ENCODE results near the gene KIF3B. TPM values are rescaled to one million over a fixed set of nuclear protein-coding genes. Genes with fewer than 3 reads are reported as not detected.
"Not testable (repeated sequence)": the region's sequence is repeated elsewhere in the genome, so short reads cannot be mapped to it uniquely, and the experiment has no call there.

KIF3B gene
- total RNA-seq, 2 donors from 2014 or later = 20.7 to 30.7 TPM

- ATAC-seq (ENCODE audit: insufficient number of reproducible peaks, low FRiP score, low read depth) = no peak
- H3K27ac ChIP-seq = no peak overlapping the region
- peaks cover 4 to 27% of the 10 kb centered on the region in 2 donors for H3K4me1 ChIP-seq (ENCODE audit: control insufficient read depth in 1 of 2, low read depth in 2 of 2)
- TF ChIP-seq CTCF (IDR thresholded peaks at IDR 0.05) = no peak
- H3K36me3 ChIP-seq = no peaks in the 10 kb centered on the region
- H3K9me3 ChIP-seq = no peaks in the 10 kb centered on the region
- no peaks in the 10 kb centered on the region for H3K27me3 ChIP-seq (replicated peaks; ENCODE audit: insufficient read depth)
- DNase-seq (ENCODE audit: low spot score) = no peak
- H3K4me3 ChIP-seq = no peak overlapping the region
Measured at GRCh38 chr20:32282461-32282860, 5.0 kb downstream of the KIF3B start.

DNA sequence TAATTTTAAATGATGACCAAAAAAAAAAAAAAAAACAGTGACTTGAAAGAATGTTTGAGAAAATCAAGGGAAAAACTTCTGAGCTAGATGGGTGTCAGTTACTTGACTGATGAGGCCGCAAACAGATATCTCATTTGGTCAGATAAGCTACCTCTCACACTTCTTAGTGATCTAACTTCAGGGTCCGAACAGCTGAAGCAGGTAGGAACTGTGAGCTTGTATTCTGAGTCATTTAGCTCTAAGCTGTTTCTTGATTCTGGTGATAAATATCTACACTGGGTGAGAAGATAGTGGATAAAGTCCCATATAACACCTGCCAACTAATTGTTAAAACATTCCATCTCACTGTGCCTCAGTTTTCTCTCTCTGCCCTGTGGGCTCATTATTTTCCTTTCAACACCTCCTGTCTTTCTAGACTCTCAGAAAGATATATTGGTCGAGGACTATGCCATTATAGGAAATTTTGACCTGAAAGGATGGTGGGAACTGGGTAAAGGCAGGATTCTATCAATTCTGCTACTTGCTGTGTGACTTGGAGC is 7.7 kb downstream of the KIF3B start:
- Histone ChIP-seq H3K4me1 (ENCODE audit: control insufficient read depth in 1 of 2, low read depth in 2 of 2) (peaks cover 4 to 18% of the 10 kb centered on the region in 2 donors), H3K4me3 (no peak overlapping the region), H3K27me3 (replicated peaks; ENCODE audit: insufficient read depth) (no peaks in the 10 kb centered on the region), H3K27ac (no peak overlapping the region), H3K9me3 (no peaks in the 10 kb centered on the region), H3K36me3 (no peaks in the 10 kb centered on the region)
- no peak for TF ChIP-seq CTCF (IDR thresholded peaks at IDR 0.05)
- DNase-seq (ENCODE audit: low spot score) (no peak), ATAC-seq (ENCODE audit: insufficient number of reproducible peaks, low FRiP score, low read depth) (no peak)

DNA sequence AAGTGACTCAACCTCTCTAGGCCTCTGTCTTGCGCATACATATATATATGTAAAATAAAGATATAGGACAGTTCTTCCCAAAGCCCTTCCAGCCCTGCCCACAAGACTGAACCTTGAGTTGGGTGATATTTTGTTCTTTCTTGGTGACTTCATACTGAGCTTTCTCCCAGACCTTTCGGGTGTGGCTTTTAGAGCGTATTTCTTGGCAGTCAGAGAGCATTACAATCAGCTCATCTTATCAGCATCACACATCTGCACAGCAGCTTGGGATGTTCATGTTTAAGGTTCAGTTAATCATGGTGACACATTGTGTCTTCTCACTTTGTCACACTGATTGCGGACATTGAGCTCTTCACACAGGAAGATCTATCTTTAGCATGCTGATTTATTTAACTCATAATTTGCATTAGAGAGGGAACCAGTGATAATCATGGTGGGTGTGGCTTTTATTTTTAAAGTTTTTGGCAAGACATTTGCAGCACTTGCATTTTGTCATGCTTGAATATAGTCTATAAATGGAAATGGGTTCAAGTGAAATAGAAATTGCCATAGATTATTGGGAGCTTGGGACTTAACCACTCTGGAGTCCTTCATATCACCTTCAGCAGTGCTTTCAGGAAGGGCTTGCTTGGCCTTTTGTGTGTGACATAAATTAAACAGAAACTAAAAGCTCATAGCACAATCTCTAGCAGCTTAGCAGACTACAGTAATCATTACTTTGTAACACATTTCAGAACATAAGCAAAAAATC is 8.3 kb downstream of the KIF3B start:
- Histone ChIP-seq H3K4me3 (no peak overlapping the region), H3K27me3 (replicated peaks; ENCODE audit: insufficient read depth) (no peaks in the 10 kb centered on the region), H3K36me3 (no peaks in the 10 kb centered on the region), H3K27ac (no peak overlapping the region), H3K4me1 (ENCODE audit: control insufficient read depth in 1 of 2, low read depth in 2 of 2) (peaks cover 4 to 18% of the 10 kb centered on the region in 2 donors), H3K9me3 (no peaks in the 10 kb centered on the region)
- ATAC-seq (ENCODE audit: insufficient number of reproducible peaks, low FRiP score, low read depth) = no peak
- no peak for TF ChIP-seq CTCF (IDR thresholded peaks at IDR 0.05)
- no peak for DNase-seq (ENCODE audit: low spot score)

DNA sequence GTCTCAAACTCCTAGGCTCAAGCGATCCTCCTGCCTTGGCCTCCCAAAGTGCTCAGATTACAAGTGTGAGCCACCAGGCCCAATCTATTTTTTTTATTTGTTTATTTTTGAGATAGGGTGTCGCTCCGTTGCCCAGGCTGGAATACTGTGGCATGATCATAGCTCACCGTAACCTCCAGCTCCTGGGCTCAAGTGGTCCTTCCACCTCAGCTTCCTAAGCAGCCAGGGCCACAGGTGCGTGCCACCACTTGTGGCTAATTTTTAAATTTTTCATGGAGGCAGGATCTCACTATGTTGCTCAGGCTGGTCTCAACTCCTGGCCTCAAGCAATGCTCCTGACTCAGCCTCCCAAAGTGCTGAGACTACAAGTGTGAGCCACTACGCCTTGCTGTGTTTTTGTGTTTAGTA is 9.8 kb downstream of the KIF3B start:
- H3K4me1 ChIP-seq (ENCODE audit: control insufficient read depth in 1 of 2, low read depth in 2 of 2) = peaks cover 4 to 13% of the 10 kb centered on the region in 2 donors
- H3K27me3 ChIP-seq (replicated peaks; ENCODE audit: insufficient read depth) = no peaks in the 10 kb centered on the region
- DNase-seq (ENCODE audit: low spot score) = no peak
- H3K9me3 ChIP-seq = no peaks in the 10 kb centered on the region
- H3K27ac ChIP-seq = no peak overlapping the region
- H3K36me3 ChIP-seq = no peaks in the 10 kb centered on the region
- no peak for ATAC-seq (ENCODE audit: insufficient number of reproducible peaks, low FRiP score, low read depth)
- no peak for TF ChIP-seq CTCF (IDR thresholded peaks at IDR 0.05)
- H3K4me3 ChIP-seq = no peak overlapping the region

DNA sequence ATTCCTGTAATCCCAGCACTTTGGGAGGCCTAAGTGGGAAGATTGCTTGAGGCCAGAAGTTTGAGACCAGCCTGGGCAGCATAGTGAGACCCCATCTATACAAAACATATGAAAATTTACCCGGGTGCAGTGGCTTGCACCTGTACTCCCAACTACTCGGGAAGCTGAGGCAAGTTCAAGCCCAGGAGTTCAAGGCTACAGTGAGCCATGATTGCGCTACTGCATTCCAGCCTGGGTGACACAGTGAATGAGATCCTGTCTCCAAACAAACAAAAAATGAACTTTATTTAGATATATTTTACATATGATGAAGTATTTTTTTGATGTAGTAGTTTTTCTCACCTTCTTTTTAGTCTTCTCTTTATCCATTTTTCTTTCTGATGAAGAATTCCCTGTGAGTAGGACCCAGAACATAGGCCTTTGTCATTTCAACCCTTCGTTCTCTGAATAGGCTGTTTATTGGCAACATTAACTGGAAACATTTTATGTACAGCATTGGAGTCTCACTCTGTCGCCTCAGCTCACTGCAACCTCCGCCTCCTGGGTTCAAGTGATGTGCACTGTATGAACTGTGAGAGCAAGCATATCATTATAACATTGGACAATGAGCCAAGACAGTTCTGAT is 10.9 kb downstream of the KIF3B start:
- DNase-seq (ENCODE audit: low spot score) (no peak), ATAC-seq (ENCODE audit: insufficient number of reproducible peaks, low FRiP score, low read depth) (no peak)
- TF ChIP-seq CTCF (IDR thresholded peaks at IDR 0.05) = no peak
- no peaks in the 10 kb centered on the region for H3K9me3 ChIP-seq
- no peak overlapping the region for H3K4me3 ChIP-seq
- H3K36me3 ChIP-seq = no peaks in the 10 kb centered on the region
- H3K27ac ChIP-seq = no peak overlapping the region
- H3K27me3 ChIP-seq (replicated peaks; ENCODE audit: insufficient read depth) = no peaks in the 10 kb centered on the region
- peaks cover 4 to 9% of the 10 kb centered on the region in 2 donors for H3K4me1 ChIP-seq (ENCODE audit: control insufficient read depth in 1 of 2, low read depth in 2 of 2)

GRCh38 chr20:32289299-32289660 is 11.8 kb downstream of the KIF3B start:
- not testable (repeated sequence) for H3K4me3 ChIP-seq; ATAC-seq (ENCODE audit: insufficient number of reproducible peaks, low FRiP score, low read depth); H3K9me3 ChIP-seq; H3K36me3 ChIP-seq; H3K27me3 ChIP-seq (replicated peaks; ENCODE audit: insufficient read depth); DNase-seq (ENCODE audit: low spot score); H3K27ac ChIP-seq; H3K4me1 ChIP-seq (ENCODE audit: control insufficient read depth in 1 of 2, low read depth in 2 of 2)

Data from thoracic aorta (tissue), 2 donors.